HepG2 (cell line): ENCODE results near the gene NOP9. TPM values are rescaled to one million over a fixed set of nuclear protein-coding genes. Genes with fewer than 3 reads are reported as not detected.

Experiments
- AKAP8 ChIP-seq: sonication (generic); formaldehyde crosslinking; IDR thresholded peaks from 2 replicates; pipeline ENCODE4 v1.5.1; 2020; ENCODE audit warnings: mild to moderate bottlenecking, missing genetic modification reagents
- BHLHE40 ChIP-seq: IDR thresholded peaks from 2 replicates; pipeline ENCODE4 v1.6.1; 2011; ENCODE audit warnings: low read length, improper control_type of control experiment
- EP300 ChIP-seq, 3 experiments: sonication (generic) in 1 of 3; formaldehyde crosslinking in 1 of 3; IDR thresholded peaks; 2 replicates each; pipeline versions ENCODE4 v1.5.1 to v1.6.1; 2011 to 2020; ENCODE audit warnings: low read depth in 2 of 3, low read length in 2 of 3, borderline replicate concordance in 1 of 3, improper control_type of control experiment in 1 of 3, mild to moderate bottlenecking in 1 of 3, missing genetic modification reagents in 1 of 3, moderate library complexity in 1 of 3
- GTF2F1 ChIP-seq: fragments of 150-350 bp; IDR thresholded peaks from 2 replicates; pipeline ENCODE4 v1.6.1; 2014; ENCODE audit warnings: low read length
- HNF4A ChIP-seq: sonication (generic); formaldehyde crosslinking; IDR thresholded peaks from 2 replicates; pipeline ENCODE4 v1.4.0; 2020; ENCODE audit warnings: missing genetic modification reagents
- HNRNPL ChIP-seq: fragments of 200-400 bp; formaldehyde crosslinking; IDR thresholded peaks from 2 replicates; pipeline ENCODE4 v1.6.1; 2017; ENCODE audit warnings: mild to moderate bottlenecking, low read depth, low read length
- HOXA7 ChIP-seq: sonication (generic); formaldehyde crosslinking; IDR thresholded peaks from 2 replicates; pipeline ENCODE4 v1.8.1; 2022; ENCODE audit warnings: mild to moderate bottlenecking, missing genetic modification reagents, moderate library complexity
- JUN ChIP-seq: sonication (generic); formaldehyde crosslinking; IDR thresholded peaks from 2 replicates; pipeline ENCODE4 v1.4.0; 2020; ENCODE audit warnings: mild to moderate bottlenecking, missing genetic modification reagents
- KLF12 ChIP-seq: sonication (generic); formaldehyde crosslinking; IDR thresholded peaks from 2 replicates; pipeline ENCODE4 v1.4.0; 2020; ENCODE audit warnings: missing genetic modification reagents, borderline replicate concordance
- MED1 ChIP-seq: sonication (generic); formaldehyde crosslinking; IDR thresholded peaks from 2 replicates; pipeline ENCODE4 v1.4.0; 2020; ENCODE audit warnings: missing genetic modification reagents
- NFE2 ChIP-seq: sonication (generic); formaldehyde crosslinking; IDR thresholded peaks from 2 replicates; pipeline ENCODE4 v1.4.0; 2020; ENCODE audit warnings: missing genetic modification reagents
- NFIB ChIP-seq: sonication (generic); formaldehyde crosslinking; IDR thresholded peaks from 2 replicates; pipeline ENCODE4 v1.9.0; 2021; ENCODE audit warnings: missing genetic modification reagents, mild to moderate bottlenecking, borderline replicate concordance
- NR2C2 ChIP-seq: sonication (generic); formaldehyde crosslinking; IDR thresholded peaks from 2 replicates; pipeline ENCODE4 v1.4.0; 2020; ENCODE audit warnings: missing genetic modification reagents, mild to moderate bottlenecking, moderate library complexity, borderline replicate concordance
- NR2F6 ChIP-seq, 2 experiments: IDR thresholded peaks; 2 replicates each; pipeline ENCODE4 v1.6.1; 2016; ENCODE audit warnings: antibody characterized with exemption in 1 of 2, mild to moderate bottlenecking in 1 of 2
- NRL ChIP-seq: sonication (generic); formaldehyde crosslinking; IDR thresholded peaks from 2 replicates; pipeline ENCODE4 v1.5.0; 2020; ENCODE audit warnings: missing genetic modification reagents, mild to moderate bottlenecking, moderate library complexity, borderline replicate concordance
- SAP130 ChIP-seq: IDR thresholded peaks from 2 replicates; pipeline ENCODE4 v1.6.1; 2016; ENCODE audit warnings: low read depth
- ZNF160 ChIP-seq: sonication (generic); formaldehyde crosslinking; IDR thresholded peaks from 2 replicates; pipeline ENCODE4 v1.8.0; 2022; ENCODE audit warnings: mild to moderate bottlenecking, inconsistent platforms, missing genetic modification reagents
- ZNF225 ChIP-seq: sonication (generic); formaldehyde crosslinking; IDR thresholded peaks from 2 replicates; pipeline ENCODE4 v1.4.0; 2020; ENCODE audit warnings: mild to moderate bottlenecking, missing genetic modification reagents
- ZNF263 ChIP-seq: sonication (generic); formaldehyde crosslinking; IDR thresholded peaks from 2 replicates; pipeline ENCODE4 v1.4.0; 2020; ENCODE audit warnings: missing genetic modification reagents
- ZNF343 ChIP-seq: sonication (generic); formaldehyde crosslinking; IDR thresholded peaks from 2 replicates; pipeline ENCODE4 v1.4.0; 2020; ENCODE audit warnings: mild to moderate bottlenecking, missing genetic modification reagents
- ZNF460 ChIP-seq: sonication (generic); formaldehyde crosslinking; IDR thresholded peaks from 2 replicates; pipeline ENCODE4 v1.5.1; 2020; ENCODE audit warnings: missing genetic modification reagents, mild to moderate bottlenecking, borderline replicate concordance
- ZNF605 ChIP-seq: sonication (generic); formaldehyde crosslinking; IDR thresholded peaks from 2 replicates; pipeline ENCODE4 v1.8.0; 2022; ENCODE audit warnings: mild to moderate bottlenecking, missing genetic modification reagents
- ZNF704 ChIP-seq: sonication (generic); formaldehyde crosslinking; IDR thresholded peaks from 2 replicates; pipeline ENCODE4 v1.8.1; 2023; ENCODE audit warnings: mild to moderate bottlenecking, inconsistent platforms, moderate library complexity, missing genetic modification reagents, borderline replicate concordance
- ZNF766 ChIP-seq: sonication (generic); formaldehyde crosslinking; IDR thresholded peaks from 2 replicates; pipeline ENCODE4 v1.5.0; 2020; ENCODE audit warnings: missing genetic modification reagents, borderline replicate concordance
- ZNF891 ChIP-seq: sonication (generic); formaldehyde crosslinking; IDR thresholded peaks from 2 replicates; pipeline ENCODE4 v1.5.0; 2020; ENCODE audit warnings: mild to moderate bottlenecking, missing genetic modification reagents
- polyA plus RNA-seq, 8 experiments: library from polyadenylated mRNA; depleted of rRNA in 3 of 8; stranded (reverse) in 7 of 8; unstranded in 1 of 8; fragments of >200 nt; fragmentation: Illumina TruSeq in 4 of 8; extraction: Trizol in 4 of 8; gene quantifications; 2 replicates each; pipeline versions ENCODE4 v1.2.1 to v1.2.3, GENCODE V29; 2011 to 2016; ENCODE audit warnings: low read depth in 4 of 8, missing spikeins in 1 of 8, mixed read lengths in 1 of 8; ENCODE audit not compliant: insufficient read depth in 1 of 8
- total RNA-seq, 5 experiments: library from RNA; depleted of rRNA; stranded (reverse); fragments of >200 nt; fragmentation: Illumina TruSeq; extraction: Trizol; gene quantifications; 2 replicates each; pipeline ENCODE4 v1.2.3, GENCODE V29; 2016; ENCODE audit warnings: low read depth in 1 of 5
- TF ChIP-seq, protein P1 (sequence below): sonication (generic); formaldehyde crosslinking; IDR thresholded peaks from 2 replicates; pipeline ENCODE4 v1.5.1; 2020; ENCODE audit warnings: missing genetic modification reagents, mild to moderate bottlenecking, borderline replicate concordance
- TF ChIP-seq, protein P2 (sequence below): sonication (generic); formaldehyde crosslinking; IDR thresholded peaks from 2 replicates; pipeline ENCODE4 v1.8.0; 2022; ENCODE audit warnings: missing genetic modification reagents, low read depth, mild to moderate bottlenecking, borderline replicate concordance

NOP9 gene
- total and polyA plus RNA-seq, 2 of the 13 experiments (the other 11 are each of a cell fraction or from before 2014, with no cell fraction given) = 24.5 to 61.6 TPM

- TF ChIP-seq NRL (peak; percentile 66), AKAP8 (CRISPR knock-in tag) (peak; percentile 42; the same call in 1 of the 2 replicates), HNF4A (CRISPR knock-in tag) (peak; percentile 73), NR2C2 (CRISPR knock-in tag) (peak; percentile 87), ZNF704 (CRISPR knock-in tag) (0 out of 2 replicates have a peak, but pooled peaks have one; percentile 32), GTF2F1 (no peak), ZNF225 (CRISPR knock-in tag) (0 out of 2 replicates have a peak, but pooled peaks have one; percentile 0), SAP130 (no peak), ZNF160 (CRISPR knock-in tag) (peak; percentile 54; the same call in 1 of the 2 replicates), MED1 (CRISPR knock-in tag) (no peak), ZNF343 (CRISPR knock-in tag) (0 out of 2 replicates have a peak, but pooled peaks have one; percentile 36), NFE2 (no peak), JUN (CRISPR knock-in tag) (peak; percentile 38; the same call in 1 of the 2 replicates), ZNF605 (CRISPR knock-in tag) (peak; percentile 42; the same call in 1 of the 2 replicates), HNRNPL (0 out of 2 replicates have a peak, but pooled peaks have one; percentile 71), ZNF891 (CRISPR knock-in tag) (0 out of 2 replicates have a peak, but pooled peaks have one; percentile 20), HOXA7 (CRISPR knock-in tag) (no peak), EP300 (IDR thresholded peaks at IDR 0.05; ENCODE audit: low read depth in 2 of 2, low read length in 2 of 2) (no peak), EP300 (CRISPR knock-in tag; IDR thresholded peaks at IDR 0.05; ENCODE audit: borderline replicate concordance) (peak; percentile 8; the same call in 1 of the 2 replicates), NFIB (CRISPR knock-in tag) (peak; percentile 73; the same call in 1 of the 2 replicates), ZNF263 (CRISPR knock-in tag) (0 out of 2 replicates have a peak, but pooled peaks have one; percentile 45), ZNF460 (CRISPR knock-in tag) (no peak), ZNF766 (CRISPR knock-in tag) (no peak), KLF12 (CRISPR knock-in tag) (no peak), NR2F6 (IDR thresholded peaks at IDR 0.05) (no peak; the same call in 1 of the 2 replicates), NR2F6 (CRISPR knock-in tag; IDR thresholded peaks at IDR 0.05) (peak; percentile 56; the same call in 1 of the 2 replicates), BHLHE40 (peak; percentile 45; the same call in 1 of the 2 replicates)
- TF ChIP-seq, protein P1, sequence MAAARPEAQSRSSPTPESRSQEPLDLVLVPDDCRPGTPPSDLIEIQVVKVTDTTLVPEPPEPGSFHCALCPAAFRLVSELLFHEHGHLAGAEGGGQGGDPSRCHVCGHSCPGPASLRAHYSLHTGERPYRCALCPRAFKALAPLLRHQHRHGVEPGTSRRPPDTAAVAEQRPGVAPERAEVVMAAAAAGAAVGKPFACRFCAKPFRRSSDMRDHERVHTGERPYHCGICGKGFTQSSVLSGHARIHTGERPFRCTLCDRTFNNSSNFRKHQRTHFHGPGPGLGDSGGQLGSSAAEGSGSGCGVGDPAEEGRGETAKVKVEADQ (CRISPR knock-in tag) = no peak
- TF ChIP-seq, protein P2, sequence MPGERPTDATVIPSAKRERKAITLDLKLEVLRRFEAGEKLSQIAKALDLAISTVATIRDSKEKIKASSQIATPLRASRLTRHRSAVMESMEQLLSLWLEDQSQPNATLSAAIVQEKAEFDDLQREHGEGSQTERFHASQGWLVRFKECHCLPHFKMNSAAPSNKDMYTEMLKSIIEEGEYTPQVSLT = no peak
Observed at GRCh38 chr14:24260026-24260779, 39.4 kb upstream of the NOP9 start (continued).
